Testis (tissue), 2 donors: ENCODE data around the gene RIPOR2.

Experiments
- POLR2A ChIP-seq: fragments of 450-650 bp; IDR thresholded peaks from one replicate; pipeline ENCODE4 v1.6.1; 2017; ENCODE audit warnings: antibody characterized with exemption, mild to moderate bottlenecking, moderate library complexity
- TF ChIP-seq, protein P1 (sequence below), 3 experiments: fragments of 450-650 bp in 2 of 3; fragments of 200-600 bp in 1 of 3; sonication (generic) in 1 of 3; IDR thresholded peaks; one replicate each; pipeline ENCODE4 v1.5.1; 2016 to 2019; ENCODE audit warnings: antibody characterized with exemption in 3 of 3, mild to moderate bottlenecking in 2 of 3, moderate library complexity in 1 of 3

DNA sequence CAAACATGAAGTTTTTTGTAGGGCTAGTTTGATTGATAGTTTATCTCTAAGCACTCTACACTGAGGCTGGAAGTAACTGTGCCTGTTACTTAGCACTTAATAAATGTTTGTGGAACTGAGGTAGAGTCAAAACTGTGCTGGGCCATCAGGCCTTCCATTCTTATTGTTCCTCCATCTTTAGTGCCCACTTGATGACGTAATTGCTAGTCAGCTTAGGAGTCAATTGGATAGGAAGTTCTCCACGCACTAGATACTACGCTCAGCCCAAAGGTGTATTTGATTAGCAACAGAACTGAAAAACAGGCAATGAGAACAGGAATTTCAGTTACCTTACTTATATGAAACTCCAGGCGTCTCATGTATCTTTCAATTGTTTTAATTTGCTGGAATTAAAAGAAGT, 67.0 kb downstream of the RIPOR2 start:
- TF ChIP-seq, protein P1, sequence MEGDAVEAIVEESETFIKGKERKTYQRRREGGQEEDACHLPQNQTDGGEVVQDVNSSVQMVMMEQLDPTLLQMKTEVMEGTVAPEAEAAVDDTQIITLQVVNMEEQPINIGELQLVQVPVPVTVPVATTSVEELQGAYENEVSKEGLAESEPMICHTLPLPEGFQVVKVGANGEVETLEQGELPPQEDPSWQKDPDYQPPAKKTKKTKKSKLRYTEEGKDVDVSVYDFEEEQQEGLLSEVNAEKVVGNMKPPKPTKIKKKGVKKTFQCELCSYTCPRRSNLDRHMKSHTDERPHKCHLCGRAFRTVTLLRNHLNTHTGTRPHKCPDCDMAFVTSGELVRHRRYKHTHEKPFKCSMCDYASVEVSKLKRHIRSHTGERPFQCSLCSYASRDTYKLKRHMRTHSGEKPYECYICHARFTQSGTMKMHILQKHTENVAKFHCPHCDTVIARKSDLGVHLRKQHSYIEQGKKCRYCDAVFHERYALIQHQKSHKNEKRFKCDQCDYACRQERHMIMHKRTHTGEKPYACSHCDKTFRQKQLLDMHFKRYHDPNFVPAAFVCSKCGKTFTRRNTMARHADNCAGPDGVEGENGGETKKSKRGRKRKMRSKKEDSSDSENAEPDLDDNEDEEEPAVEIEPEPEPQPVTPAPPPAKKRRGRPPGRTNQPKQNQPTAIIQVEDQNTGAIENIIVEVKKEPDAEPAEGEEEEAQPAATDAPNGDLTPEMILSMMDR (IDR thresholded peaks at IDR 0.05): no peak
- no peak for TF ChIP-seq POLR2A
